ENCODE data around the gene ZSWIM5. TPM values are rescaled to one million over a fixed set of nuclear protein-coding genes. Genes with fewer than 3 reads are reported as not detected.
"Not testable (repeated sequence)": the region's sequence is repeated elsewhere in the genome, so short reads cannot be mapped to it uniquely, and the experiment has no call there.

ZSWIM5 gene
- total RNA-seq, 1 donor: 4.7 TPM

DNA sequence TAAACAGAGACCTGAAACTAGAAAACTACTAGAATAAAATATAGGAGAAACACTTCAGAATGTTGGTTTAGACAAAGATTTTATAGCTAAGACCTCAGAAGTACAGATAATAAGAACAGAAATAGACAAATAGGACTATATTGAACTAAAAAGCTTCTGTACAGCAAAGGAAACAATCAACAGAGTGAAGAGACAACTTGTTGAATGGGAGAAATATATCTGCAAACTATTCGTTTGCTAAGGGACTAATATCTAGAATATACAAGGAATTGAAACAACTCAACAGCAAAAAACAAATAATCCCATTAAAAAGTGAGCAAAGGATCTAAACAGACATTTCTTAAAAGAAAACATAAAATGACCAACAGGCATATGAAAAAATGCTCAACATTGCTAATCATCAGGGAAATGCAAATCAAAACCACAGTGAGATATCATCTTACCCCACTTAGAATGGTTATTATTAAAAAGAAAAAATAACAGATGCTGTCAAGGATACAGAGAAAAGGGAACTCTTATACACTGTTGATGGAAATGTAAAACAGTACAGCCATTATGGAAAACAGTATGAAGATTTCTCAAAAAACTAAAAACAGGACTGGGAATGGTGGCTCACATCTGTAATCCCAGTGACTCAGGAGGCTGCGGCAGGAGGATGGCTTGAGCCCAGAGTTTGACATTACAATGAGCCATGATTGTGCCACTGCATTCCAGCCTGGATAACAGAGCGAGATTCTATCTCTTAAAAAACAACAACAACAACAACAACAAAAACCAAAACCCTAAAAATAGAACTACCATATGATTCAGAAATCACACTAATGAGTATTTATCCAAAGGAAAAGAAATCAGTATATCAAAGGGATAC, 37.3 kb upstream of the ZSWIM5 start:
- DNase-seq (ENCODE audit: low read depth): peak; percentile 17
- TF ChIP-seq, protein P1, sequence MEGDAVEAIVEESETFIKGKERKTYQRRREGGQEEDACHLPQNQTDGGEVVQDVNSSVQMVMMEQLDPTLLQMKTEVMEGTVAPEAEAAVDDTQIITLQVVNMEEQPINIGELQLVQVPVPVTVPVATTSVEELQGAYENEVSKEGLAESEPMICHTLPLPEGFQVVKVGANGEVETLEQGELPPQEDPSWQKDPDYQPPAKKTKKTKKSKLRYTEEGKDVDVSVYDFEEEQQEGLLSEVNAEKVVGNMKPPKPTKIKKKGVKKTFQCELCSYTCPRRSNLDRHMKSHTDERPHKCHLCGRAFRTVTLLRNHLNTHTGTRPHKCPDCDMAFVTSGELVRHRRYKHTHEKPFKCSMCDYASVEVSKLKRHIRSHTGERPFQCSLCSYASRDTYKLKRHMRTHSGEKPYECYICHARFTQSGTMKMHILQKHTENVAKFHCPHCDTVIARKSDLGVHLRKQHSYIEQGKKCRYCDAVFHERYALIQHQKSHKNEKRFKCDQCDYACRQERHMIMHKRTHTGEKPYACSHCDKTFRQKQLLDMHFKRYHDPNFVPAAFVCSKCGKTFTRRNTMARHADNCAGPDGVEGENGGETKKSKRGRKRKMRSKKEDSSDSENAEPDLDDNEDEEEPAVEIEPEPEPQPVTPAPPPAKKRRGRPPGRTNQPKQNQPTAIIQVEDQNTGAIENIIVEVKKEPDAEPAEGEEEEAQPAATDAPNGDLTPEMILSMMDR (IDR thresholded peaks at IDR 0.05; ENCODE audit: insufficient read depth, low read length): no peak
- no peak overlapping the region for H3K4me3 ChIP-seq (ENCODE audit: low read depth, low read length)

DNA sequence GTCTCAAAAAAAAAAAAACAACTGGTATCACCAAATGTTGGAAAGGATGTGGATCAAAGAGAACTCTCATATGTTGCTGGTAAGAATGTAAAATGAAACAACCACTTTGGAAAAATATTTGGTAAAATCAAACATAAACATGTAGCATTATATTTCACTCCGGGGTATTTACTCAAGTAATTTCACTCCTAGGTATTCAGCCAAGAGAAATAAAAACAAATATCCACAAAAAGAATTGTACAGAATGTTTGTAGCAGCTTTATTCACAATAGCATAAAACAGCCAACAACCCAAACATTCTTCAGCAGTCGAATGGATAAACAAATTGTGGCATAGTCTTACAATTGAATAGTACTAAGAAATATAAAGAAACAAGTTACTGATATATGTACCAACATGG, 32.4 kb upstream of the ZSWIM5 start:
- DNase-seq (ENCODE audit: low read depth): no peak
- TF ChIP-seq, protein P1 (IDR thresholded peaks at IDR 0.05; ENCODE audit: insufficient read depth, low read length): no peak
- no peak overlapping the region for H3K4me3 ChIP-seq (ENCODE audit: low read depth, low read length)

DNA sequence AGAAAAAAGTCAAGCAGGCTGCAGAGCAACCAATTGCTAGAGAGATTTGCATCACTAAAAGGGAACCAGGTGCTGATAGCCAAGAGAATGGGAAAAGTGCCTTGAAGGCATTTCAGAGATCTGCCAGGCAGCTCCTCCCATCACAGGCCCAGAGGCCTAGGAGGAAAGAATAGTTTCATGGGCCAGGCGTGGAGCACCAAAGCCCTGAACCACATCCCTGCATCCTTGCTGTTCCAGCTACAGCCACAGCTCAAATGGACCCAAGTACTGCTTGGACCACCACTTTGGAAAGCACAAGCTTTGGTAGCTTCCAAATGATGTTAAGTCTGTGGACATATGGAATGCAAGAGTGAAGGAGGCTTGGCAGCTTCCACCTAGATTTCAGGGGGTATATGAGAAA, 29.7 kb upstream of the ZSWIM5 start:
- TF ChIP-seq, protein P1 (IDR thresholded peaks at IDR 0.05; ENCODE audit: insufficient read depth, low read length): no peak
- no peak overlapping the region for H3K4me3 ChIP-seq (ENCODE audit: low read depth, low read length)
- DNase-seq (ENCODE audit: low read depth): no peak

DNA sequence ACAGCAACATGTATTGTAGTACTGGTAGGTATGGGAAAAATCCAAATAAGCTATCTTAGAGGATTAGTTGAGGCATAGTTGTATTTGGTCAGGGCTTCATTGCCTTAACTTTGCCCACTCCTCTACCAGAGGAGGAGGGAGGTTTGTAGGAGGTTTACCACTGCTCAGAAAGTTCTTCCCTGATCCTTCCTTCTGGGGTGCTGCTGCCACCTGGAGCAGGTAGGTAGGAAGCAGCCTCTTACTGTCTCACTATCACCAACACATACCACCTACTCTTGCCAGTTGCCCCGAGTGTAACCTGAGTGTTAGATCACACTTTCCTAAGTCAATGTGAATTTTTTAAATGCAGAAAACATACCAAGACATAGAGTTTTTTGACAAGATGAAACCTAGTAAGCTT, 24.1 kb upstream of the ZSWIM5 start:
- H3K4me3 ChIP-seq (ENCODE audit: low read depth, low read length): no peak overlapping the region
- DNase-seq (ENCODE audit: low read depth): no peak
- TF ChIP-seq, protein P1 (IDR thresholded peaks at IDR 0.05; ENCODE audit: insufficient read depth, low read length): no peak

DNA sequence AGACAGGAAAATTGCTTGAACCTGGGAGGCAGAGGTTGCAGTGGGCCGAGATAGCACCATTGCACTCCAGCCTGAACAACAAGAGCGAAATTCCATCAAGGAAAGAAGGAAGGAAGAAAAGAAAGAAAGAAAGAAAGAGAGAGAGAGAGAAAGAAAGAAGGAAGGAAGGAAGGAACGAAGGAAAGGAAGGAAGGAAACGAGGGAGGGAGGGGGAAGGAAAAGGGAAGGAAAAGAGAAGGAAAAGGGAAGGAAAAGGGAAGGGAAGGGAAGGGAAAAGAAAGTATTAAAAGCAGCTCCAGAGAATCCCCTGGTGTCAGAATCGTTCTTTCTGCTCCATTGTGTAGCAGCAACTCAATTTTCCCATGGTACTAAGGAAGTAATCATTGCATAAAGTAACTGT, 19.2 kb upstream of the ZSWIM5 start:
- TF ChIP-seq, protein P1 (IDR thresholded peaks at IDR 0.05; ENCODE audit: insufficient read depth, low read length): no peak
- no peak overlapping the region for H3K4me3 ChIP-seq (ENCODE audit: low read depth, low read length)
- DNase-seq (ENCODE audit: low read depth): no peak

DNA sequence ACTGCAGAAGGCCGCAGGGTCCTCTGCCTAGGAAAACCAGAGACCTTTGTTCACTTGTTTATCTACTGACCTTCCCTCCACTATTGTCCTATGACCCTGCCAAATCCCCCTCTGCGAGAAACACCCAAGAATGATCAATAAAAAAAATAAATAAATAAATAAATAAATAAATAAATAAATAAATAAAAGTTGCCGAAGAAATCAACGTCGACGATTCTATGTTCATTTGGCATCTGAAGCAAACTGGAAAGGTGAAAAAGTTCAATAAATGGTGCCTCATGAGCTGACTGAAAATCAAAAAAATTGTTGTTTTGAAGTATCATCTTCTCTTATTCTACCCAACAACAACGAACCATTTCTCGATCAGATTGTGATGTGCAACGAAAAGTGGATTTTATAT, 17.3 kb upstream of the ZSWIM5 start:
- DNase-seq (ENCODE audit: low read depth); H3K4me3 ChIP-seq (ENCODE audit: low read depth, low read length): not testable (repeated sequence)

DNA sequence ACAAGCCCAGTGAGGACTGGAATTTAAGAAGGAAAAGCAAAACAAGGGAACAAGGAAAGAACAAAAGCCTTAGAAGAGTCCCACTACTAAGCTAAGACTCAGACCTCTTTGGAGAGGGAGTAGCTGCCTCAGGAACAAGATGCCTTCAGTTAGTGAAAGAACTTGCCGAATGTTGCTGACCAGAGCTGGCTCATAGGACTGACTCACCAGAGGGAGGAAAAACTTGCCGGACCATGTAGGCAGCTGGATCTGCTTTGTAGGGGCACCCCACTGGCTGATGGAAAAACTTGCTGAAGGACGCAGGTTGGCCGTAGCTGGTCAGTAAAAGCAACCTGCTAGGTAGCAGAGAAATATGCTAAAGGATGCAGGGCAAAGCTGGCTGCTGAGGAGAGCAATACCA, 15.3 kb upstream of the ZSWIM5 start:
- peak; percentile 41 for DNase-seq (ENCODE audit: low read depth)
- H3K4me3 ChIP-seq (ENCODE audit: low read depth, low read length): no peak overlapping the region
- TF ChIP-seq, protein P1 (IDR thresholded peaks at IDR 0.05; ENCODE audit: insufficient read depth, low read length): no peak
